GM23338 (cell line): ENCODE results near the gene MIPEP. TPM values are rescaled to one million over a fixed set of nuclear protein-coding genes. Genes with fewer than 3 reads are reported as not detected.

Experiments used
- ATAC-seq: fragments of 200-7000 bp; cut with Tn5 transposase; 3 replicates; pipeline ENCODE4 v1.9.1; 2020
- DNase-seq: peaks from one replicate; pipeline ENCODE4 v3.0.0-alpha.2; 2015; ENCODE audit warnings: low spot score
- H2AFZ ChIP-seq: fragments of 200-600 bp; sonication (generic); 2 replicates; pipeline ENCODE4 v1.8.0; 2016; ENCODE audit warnings: antibody characterized with exemption, mild to moderate bottlenecking, moderate library complexity
- H3F3A ChIP-seq: fragments of 200-600 bp; sonication (generic); replicated peaks from 2 replicates; pipeline ENCODE4 v1.8.0; 2017; ENCODE audit warnings: antibody characterized with exemption, mixed run types, low read depth
- H3K27ac ChIP-seq: fragments of 200-600 bp; sonication (generic); 2 replicates; pipeline ENCODE4 v1.6.1; 2016; ENCODE audit warnings: low read depth
- H3K27me3 ChIP-seq: fragments of 200-600 bp; sonication (generic); 2 replicates; pipeline ENCODE4 v1.8.0; 2016; ENCODE audit warnings: mild to moderate bottlenecking, mixed run types, moderate library complexity; ENCODE audit not compliant: insufficient read depth
- H3K36me3 ChIP-seq: fragments of 200-600 bp; sonication (generic); 2 replicates; pipeline ENCODE4 v1.8.0; 2016; ENCODE audit warnings: mild to moderate bottlenecking; ENCODE audit not compliant: insufficient read depth
- H3K4me1 ChIP-seq: fragments of 200-600 bp; sonication (generic); 2 replicates; pipeline ENCODE4 v1.8.0; 2016; ENCODE audit warnings: mild to moderate bottlenecking, moderate library complexity; ENCODE audit not compliant: insufficient read depth
- H3K4me2 ChIP-seq: fragments of 200-600 bp; sonication (generic); 2 replicates; pipeline ENCODE4 v1.7.1; 2017; ENCODE audit warnings: mixed run types
- H3K4me3 ChIP-seq: fragments of 200-600 bp; sonication (generic); 2 replicates; pipeline ENCODE4 v1.6.1; 2016; ENCODE audit warnings: mixed run types
- H3K79me2 ChIP-seq: fragments of 200-600 bp; sonication (generic); replicated peaks from 2 replicates; pipeline ENCODE4 v1.8.0; 2017; ENCODE audit warnings: mild to moderate bottlenecking; ENCODE audit not compliant: insufficient read depth
- H3K9me2 ChIP-seq: fragments of 200-600 bp; sonication (generic); 2 replicates; pipeline ENCODE4 v1.8.0; 2017; ENCODE audit not compliant: insufficient read depth
- H4K20me1 ChIP-seq: fragments of 200-600 bp; sonication (generic); replicated peaks from 2 replicates; pipeline ENCODE4 v1.8.0; 2017; ENCODE audit warnings: mild to moderate bottlenecking; ENCODE audit not compliant: insufficient read depth
- H3K27ac Mint-ChIP-seq: 2 replicates; pipeline ENCODE4 v1.8.0; 2020; ENCODE audit warnings: inconsistent platforms, mild to moderate bottlenecking, moderate library complexity, mixed read lengths
- H3K27me3 Mint-ChIP-seq: 3 replicates; pipeline ENCODE4 v1.8.0; 2022; ENCODE audit warnings: low read depth, mild to moderate bottlenecking, moderate library complexity, mixed read lengths, inconsistent platforms; ENCODE audit not compliant: insufficient read depth, poor library complexity
- H3K36me3 Mint-ChIP-seq: 3 replicates; pipeline ENCODE4 v1.8.0; 2021; ENCODE audit warnings: low read depth, mild to moderate bottlenecking, inconsistent platforms, moderate library complexity, mixed read lengths
- H3K4me1 Mint-ChIP-seq: 3 replicates; pipeline ENCODE4 v1.8.0; 2020; ENCODE audit warnings: mild to moderate bottlenecking, inconsistent platforms, mixed read lengths
- H3K4me3 Mint-ChIP-seq: 3 replicates; pipeline ENCODE4 v1.8.0; 2021; ENCODE audit warnings: moderate library complexity, mild to moderate bottlenecking, inconsistent platforms, mixed read lengths
- H3K9me3 Mint-ChIP-seq: 3 replicates; pipeline ENCODE4 v1.8.0; 2020; ENCODE audit warnings: moderate library complexity, mild to moderate bottlenecking, inconsistent platforms, mixed read lengths
- CREB1 ChIP-seq: fragments of 250-450 bp; sonication (Bioruptor Pico); IDR thresholded peaks from 2 replicates; pipeline ENCODE4 v1.5.0; 2020; ENCODE audit warnings: low read depth, mild to moderate bottlenecking, moderate library complexity
- EZH2phosphoT487 ChIP-seq: fragments of 200-600 bp; sonication (generic); IDR thresholded peaks from one replicate; pipeline ENCODE4 v1.8.1; 2018; ENCODE audit warnings: antibody characterized with exemption; ENCODE audit not compliant: unreplicated experiment
- ZNF114 ChIP-seq: fragments of 250-450 bp; sonication (Bioruptor Pico); IDR thresholded peaks from 2 replicates; pipeline ENCODE4 v1.5.0; 2020; ENCODE audit warnings: mild to moderate bottlenecking, moderate library complexity
- ZNF331 ChIP-seq: fragments of 250-450 bp; sonication (Bioruptor Pico); IDR thresholded peaks from 2 replicates; pipeline ENCODE4 v1.5.0; 2020; ENCODE audit warnings: low read depth, mild to moderate bottlenecking, moderate library complexity
- polyA plus RNA-seq: library from polyadenylated mRNA; unstranded; fragments of >200 nt; fragmentation: Nextera tagmentation; extraction: Ambion mirVana; gene quantifications from 2 replicates; pipeline ENCODE4 v1.2.1, GENCODE V29; 2016
- total RNA-seq: library from RNA; depleted of rRNA; stranded (reverse); fragments of >200 nt; shearing (Covaris generic); gene quantifications from 2 replicates; pipeline ENCODE4 v1.2.3, GENCODE V29; 2014
- TF ChIP-seq, protein P1 (sequence below): fragments of 250-450 bp; sonication (Bioruptor Pico); IDR thresholded peaks from 2 replicates; pipeline ENCODE4 v1.5.0; 2020; ENCODE audit warnings: mild to moderate bottlenecking, moderate library complexity
- TF ChIP-seq, protein P2 (sequence below): IDR thresholded peaks from one replicate; pipeline ENCODE4 v1.6.1; 2018; ENCODE audit warnings: antibody characterized with exemption; ENCODE audit not compliant: unreplicated experiment

MIPEP gene
- total and polyA plus RNA-seq, 2 experiments from 2014 or later, result 20.8 to 22.5 TPM

DNA sequence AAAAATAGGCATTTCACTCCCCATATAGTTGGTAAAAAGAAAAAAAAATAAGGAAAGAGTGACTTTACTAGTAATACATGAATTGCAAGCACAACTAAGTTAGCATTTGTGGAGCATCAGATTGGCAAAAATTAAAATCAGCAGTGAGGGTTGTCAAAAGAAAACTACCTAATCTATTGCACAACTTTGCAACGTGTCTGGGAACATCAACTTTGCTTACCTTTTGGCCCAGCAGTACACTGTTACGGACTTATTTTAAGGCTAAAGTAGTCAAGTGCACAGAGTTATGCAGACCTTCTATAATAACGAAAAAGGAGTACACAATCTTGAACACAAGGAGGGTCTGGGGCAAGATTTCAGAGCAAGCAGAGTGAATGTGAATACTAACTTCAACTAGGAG, 102.6 kb downstream of the MIPEP start (continued):
- TF ChIP-seq, protein P1, sequence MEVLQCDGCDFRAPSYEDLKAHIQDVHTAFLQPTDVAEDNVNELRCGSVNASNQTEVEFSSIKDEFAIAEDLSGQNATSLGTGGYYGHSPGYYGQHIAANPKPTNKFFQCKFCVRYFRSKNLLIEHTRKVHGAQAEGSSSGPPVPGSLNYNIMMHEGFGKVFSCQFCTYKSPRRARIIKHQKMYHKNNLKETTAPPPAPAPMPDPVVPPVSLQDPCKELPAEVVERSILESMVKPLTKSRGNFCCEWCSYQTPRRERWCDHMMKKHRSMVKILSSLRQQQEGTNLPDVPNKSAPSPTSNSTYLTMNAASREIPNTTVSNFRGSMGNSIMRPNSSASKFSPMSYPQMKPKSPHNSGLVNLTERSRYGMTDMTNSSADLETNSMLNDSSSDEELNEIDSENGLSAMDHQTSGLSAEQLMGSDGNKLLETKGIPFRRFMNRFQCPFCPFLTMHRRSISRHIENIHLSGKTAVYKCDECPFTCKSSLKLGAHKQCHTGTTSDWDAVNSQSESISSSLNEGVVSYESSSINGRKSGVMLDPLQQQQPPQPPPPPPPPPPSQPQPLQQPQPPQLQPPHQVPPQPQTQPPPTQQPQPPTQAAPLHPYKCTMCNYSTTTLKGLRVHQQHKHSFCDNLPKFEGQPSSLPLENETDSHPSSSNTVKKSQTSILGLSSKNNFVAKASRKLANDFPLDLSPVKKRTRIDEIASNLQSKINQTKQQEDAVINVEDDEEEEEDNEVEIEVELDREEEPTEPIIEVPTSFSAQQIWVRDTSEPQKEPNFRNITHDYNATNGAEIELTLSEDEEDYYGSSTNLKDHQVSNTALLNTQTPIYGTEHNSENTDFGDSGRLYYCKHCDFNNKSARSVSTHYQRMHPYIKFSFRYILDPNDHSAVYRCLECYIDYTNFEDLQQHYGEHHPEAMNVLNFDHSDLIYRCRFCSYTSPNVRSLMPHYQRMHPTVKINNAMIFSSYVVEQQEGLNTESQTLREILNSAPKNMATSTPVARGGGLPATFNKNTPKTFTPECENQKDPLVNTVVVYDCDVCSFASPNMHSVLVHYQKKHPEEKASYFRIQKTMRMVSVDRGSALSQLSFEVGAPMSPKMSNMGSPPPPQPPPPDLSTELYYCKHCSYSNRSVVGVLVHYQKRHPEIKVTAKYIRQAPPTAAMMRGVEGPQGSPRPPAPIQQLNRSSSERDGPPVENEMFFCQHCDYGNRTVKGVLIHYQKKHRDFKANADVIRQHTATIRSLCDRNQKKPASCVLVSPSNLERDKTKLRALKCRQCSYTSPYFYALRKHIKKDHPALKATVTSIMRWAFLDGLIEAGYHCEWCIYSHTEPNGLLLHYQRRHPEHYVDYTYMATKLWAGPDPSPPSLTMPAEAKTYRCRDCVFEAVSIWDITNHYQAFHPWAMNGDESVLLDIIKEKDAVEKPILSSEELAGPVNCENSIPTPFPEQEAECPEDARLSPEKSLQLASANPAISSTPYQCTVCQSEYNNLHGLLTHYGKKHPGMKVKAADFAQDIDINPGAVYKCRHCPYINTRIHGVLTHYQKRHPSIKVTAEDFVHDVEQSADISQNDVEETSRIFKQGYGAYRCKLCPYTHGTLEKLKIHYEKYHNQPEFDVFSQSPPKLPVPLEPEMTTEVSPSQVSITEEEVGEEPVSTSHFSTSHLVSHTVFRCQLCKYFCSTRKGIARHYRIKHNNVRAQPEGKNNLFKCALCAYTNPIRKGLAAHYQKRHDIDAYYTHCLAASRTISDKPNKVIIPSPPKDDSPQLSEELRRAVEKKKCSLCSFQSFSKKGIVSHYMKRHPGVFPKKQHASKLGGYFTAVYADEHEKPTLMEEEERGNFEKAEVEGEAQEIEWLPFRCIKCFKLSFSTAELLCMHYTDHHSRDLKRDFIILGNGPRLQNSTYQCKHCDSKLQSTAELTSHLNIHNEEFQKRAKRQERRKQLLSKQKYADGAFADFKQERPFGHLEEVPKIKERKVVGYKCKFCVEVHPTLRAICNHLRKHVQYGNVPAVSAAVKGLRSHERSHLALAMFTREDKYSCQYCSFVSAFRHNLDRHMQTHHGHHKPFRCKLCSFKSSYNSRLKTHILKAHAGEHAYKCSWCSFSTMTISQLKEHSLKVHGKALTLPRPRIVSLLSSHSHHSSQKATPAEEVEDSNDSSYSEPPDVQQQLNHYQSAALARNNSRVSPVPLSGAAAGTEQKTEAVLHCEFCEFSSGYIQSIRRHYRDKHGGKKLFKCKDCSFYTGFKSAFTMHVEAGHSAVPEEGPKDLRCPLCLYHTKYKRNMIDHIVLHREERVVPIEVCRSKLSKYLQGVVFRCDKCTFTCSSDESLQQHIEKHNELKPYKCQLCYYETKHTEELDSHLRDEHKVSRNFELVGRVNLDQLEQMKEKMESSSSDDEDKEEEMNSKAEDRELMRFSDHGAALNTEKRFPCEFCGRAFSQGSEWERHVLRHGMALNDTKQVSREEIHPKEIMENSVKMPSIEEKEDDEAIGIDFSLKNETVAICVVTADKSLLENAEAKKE (CRISPR knock-in tag), result no peak

DNA sequence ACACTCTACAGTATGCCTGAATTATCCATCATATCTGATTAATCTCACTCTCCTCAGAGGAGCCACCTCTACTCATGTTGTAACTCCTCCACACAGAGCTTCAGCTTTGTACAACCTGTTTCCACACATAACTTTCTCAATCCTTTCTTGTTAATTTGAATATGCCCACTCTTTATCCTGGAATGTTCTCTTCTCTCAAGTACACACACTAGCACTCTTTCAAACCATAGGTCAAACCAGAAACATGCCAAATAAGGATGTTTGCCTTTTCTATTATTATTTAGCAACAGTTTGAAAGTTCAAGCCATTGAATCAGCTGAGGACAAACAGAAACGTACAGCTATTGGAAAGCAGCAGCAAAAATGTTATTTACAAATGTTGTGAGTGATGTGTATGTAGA, 110.3 kb downstream of the MIPEP start:
- Mint-ChIP-seq H3K27ac (no peak overlapping the region), H3K9me3 (peaks cover 31% of the 10 kb centered on the region), H3K4me3 (no peak overlapping the region), H3K4me1 (peaks cover 2% of the 10 kb centered on the region; the same call in 2 of the 3 replicates), H3K36me3 (peaks cover 34% of the 10 kb centered on the region), H3K27me3 (no peaks in the 10 kb centered on the region)
- DNase-seq (no peak), ATAC-seq (no peak)
- peaks cover 4% of the 10 kb centered on the region for H3K36me3 ChIP-seq
- no peaks in the 10 kb centered on the region for H3K79me2 ChIP-seq
- no peaks in the 10 kb centered on the region for H3K9me2 ChIP-seq
- no peak overlapping the region for H2AFZ ChIP-seq
- no peak overlapping the region for H3K4me3 ChIP-seq
- no peaks in the 10 kb centered on the region for H4K20me1 ChIP-seq
- no peak overlapping the region for H3K4me2 ChIP-seq
- H3K27me3 ChIP-seq, result no peaks in the 10 kb centered on the region
- no peak overlapping the region for H3K27ac ChIP-seq
- no peaks in the 10 kb centered on the region for H3F3A ChIP-seq
- no peaks in the 10 kb centered on the region for H3K4me1 ChIP-seq
- no peak for TF ChIP-seq CREB1 (CRISPR knock-in tag)
- TF ChIP-seq EZH2phosphoT487, result no peak
- TF ChIP-seq ZNF331, result no peak
- TF ChIP-seq ZNF114 (CRISPR knock-in tag), result no peak
- TF ChIP-seq, protein P2, sequence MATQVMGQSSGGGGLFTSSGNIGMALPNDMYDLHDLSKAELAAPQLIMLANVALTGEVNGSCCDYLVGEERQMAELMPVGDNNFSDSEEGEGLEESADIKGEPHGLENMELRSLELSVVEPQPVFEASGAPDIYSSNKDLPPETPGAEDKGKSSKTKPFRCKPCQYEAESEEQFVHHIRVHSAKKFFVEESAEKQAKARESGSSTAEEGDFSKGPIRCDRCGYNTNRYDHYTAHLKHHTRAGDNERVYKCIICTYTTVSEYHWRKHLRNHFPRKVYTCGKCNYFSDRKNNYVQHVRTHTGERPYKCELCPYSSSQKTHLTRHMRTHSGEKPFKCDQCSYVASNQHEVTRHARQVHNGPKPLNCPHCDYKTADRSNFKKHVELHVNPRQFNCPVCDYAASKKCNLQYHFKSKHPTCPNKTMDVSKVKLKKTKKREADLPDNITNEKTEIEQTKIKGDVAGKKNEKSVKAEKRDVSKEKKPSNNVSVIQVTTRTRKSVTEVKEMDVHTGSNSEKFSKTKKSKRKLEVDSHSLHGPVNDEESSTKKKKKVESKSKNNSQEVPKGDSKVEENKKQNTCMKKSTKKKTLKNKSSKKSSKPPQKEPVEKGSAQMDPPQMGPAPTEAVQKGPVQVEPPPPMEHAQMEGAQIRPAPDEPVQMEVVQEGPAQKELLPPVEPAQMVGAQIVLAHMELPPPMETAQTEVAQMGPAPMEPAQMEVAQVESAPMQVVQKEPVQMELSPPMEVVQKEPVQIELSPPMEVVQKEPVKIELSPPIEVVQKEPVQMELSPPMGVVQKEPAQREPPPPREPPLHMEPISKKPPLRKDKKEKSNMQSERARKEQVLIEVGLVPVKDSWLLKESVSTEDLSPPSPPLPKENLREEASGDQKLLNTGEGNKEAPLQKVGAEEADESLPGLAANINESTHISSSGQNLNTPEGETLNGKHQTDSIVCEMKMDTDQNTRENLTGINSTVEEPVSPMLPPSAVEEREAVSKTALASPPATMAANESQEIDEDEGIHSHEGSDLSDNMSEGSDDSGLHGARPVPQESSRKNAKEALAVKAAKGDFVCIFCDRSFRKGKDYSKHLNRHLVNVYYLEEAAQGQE, result no peak
- TF ChIP-seq, protein P1 (CRISPR knock-in tag), result no peak
